ENCODE data around the gene DAAM1.

Gene DAAM1

GRCh38 chr14:59245809-59246295, 57.4 kb downstream of the DAAM1 start:
- Histone ChIP-seq H3K9me2 (replicated peaks; ENCODE audit: low read depth, low read length) (no peaks in the 10 kb centered on the region), H3K79me2 (ENCODE audit: insufficient read depth, low read length) (no peaks in the 10 kb centered on the region), H3K9ac (ENCODE audit: low read depth, low read length, poor library complexity, severe bottlenecking) (no peak overlapping the region), H3K4me3 (ENCODE audit: low read length, poor library complexity, severe bottlenecking) (no peak overlapping the region), H3K27me3 (ENCODE audit: insufficient read depth, low read length, poor library complexity, severe bottlenecking) (no peaks in the 10 kb centered on the region), H2AFZ (ENCODE audit: low read length) (no peak overlapping the region), H3K36me3 (ENCODE audit: insufficient read depth, low read length) (no peaks in the 10 kb centered on the region), H3K4me1 (ENCODE audit: insufficient read depth, low read length, poor library complexity, severe bottlenecking) (no peaks in the 10 kb centered on the region), H3K9me3 (ENCODE audit: insufficient read depth, low read depth, low read length) (no peaks in the 10 kb centered on the region), H4K20me1 (ENCODE audit: insufficient read depth, low read length, poor library complexity, severe bottlenecking) (no peaks in the 10 kb centered on the region), H3K4me2 (ENCODE audit: low read depth, low read length, poor library complexity, severe bottlenecking) (no peak overlapping the region), H3F3A (ENCODE audit: low read depth) (no peaks in the 10 kb centered on the region)
- TF ChIP-seq EZH2phosphoT487 (IDR thresholded peaks at IDR 0.05; ENCODE audit: borderline replicate concordance) (no peak), CTCF (conservative IDR thresholded peaks at IDR 0.05; ENCODE audit: low read length) (no peak)

- no peaks in the 10 kb centered on the region for H3K9me3 ChIP-seq (ENCODE audit: insufficient read depth, low read depth, low read length)
- no peak overlapping the region for H3K9ac ChIP-seq (ENCODE audit: low read depth, low read length, poor library complexity, severe bottlenecking)
- H4K20me1 ChIP-seq (ENCODE audit: insufficient read depth, low read length, poor library complexity, severe bottlenecking), result no peaks in the 10 kb centered on the region
- no peak overlapping the region for H3K4me3 ChIP-seq (ENCODE audit: low read length, poor library complexity, severe bottlenecking)
- H3K79me2 ChIP-seq (ENCODE audit: insufficient read depth, low read length), result no peaks in the 10 kb centered on the region
- no peaks in the 10 kb centered on the region for H3K36me3 ChIP-seq (ENCODE audit: insufficient read depth, low read length)
- no peak overlapping the region for H3K4me2 ChIP-seq (ENCODE audit: low read depth, low read length, poor library complexity, severe bottlenecking)
- H3K27me3 ChIP-seq (ENCODE audit: insufficient read depth, low read length, poor library complexity, severe bottlenecking), result no peaks in the 10 kb centered on the region
- no peaks in the 10 kb centered on the region for H3K9me2 ChIP-seq (replicated peaks; ENCODE audit: low read depth, low read length)
- no peak overlapping the region for H2AFZ ChIP-seq (ENCODE audit: low read length)
- no peaks in the 10 kb centered on the region for H3K4me1 ChIP-seq (ENCODE audit: insufficient read depth, low read length, poor library complexity, severe bottlenecking)
- H3F3A ChIP-seq (ENCODE audit: low read depth), result no peaks in the 10 kb centered on the region
- TF ChIP-seq EZH2phosphoT487 (IDR thresholded peaks at IDR 0.05; ENCODE audit: borderline replicate concordance), result no peak
Measured at GRCh38 chr14:59246566-59246965, 58.1 kb downstream of the DAAM1 start.

GRCh38 chr14:59247801-59248584, 59.5 kb downstream of the DAAM1 start:
- no peak overlapping the region for H3K9ac ChIP-seq (ENCODE audit: low read depth, low read length, poor library complexity, severe bottlenecking)
- H3K9me2 ChIP-seq (replicated peaks; ENCODE audit: low read depth, low read length), result no peaks in the 10 kb centered on the region
- H3K9me3 ChIP-seq (ENCODE audit: insufficient read depth, low read depth, low read length), result no peaks in the 10 kb centered on the region
- H3K79me2 ChIP-seq (ENCODE audit: insufficient read depth, low read length), result no peaks in the 10 kb centered on the region
- no peaks in the 10 kb centered on the region for H3F3A ChIP-seq (ENCODE audit: low read depth)
- H3K27me3 ChIP-seq (ENCODE audit: insufficient read depth, low read length, poor library complexity, severe bottlenecking), result no peaks in the 10 kb centered on the region
- H3K4me3 ChIP-seq (ENCODE audit: low read length, poor library complexity, severe bottlenecking), result no peak overlapping the region
- H3K36me3 ChIP-seq (ENCODE audit: insufficient read depth, low read length), result no peaks in the 10 kb centered on the region
- no peaks in the 10 kb centered on the region for H4K20me1 ChIP-seq (ENCODE audit: insufficient read depth, low read length, poor library complexity, severe bottlenecking)
- TF ChIP-seq CTCF (conservative IDR thresholded peaks at IDR 0.05; ENCODE audit: low read length) (no peak), EZH2phosphoT487 (IDR thresholded peaks at IDR 0.05; ENCODE audit: borderline replicate concordance) (no peak)
- no peak overlapping the region for H3K4me2 ChIP-seq (ENCODE audit: low read depth, low read length, poor library complexity, severe bottlenecking)
- no peaks in the 10 kb centered on the region for H3K4me1 ChIP-seq (ENCODE audit: insufficient read depth, low read length, poor library complexity, severe bottlenecking)
- no peak overlapping the region for H2AFZ ChIP-seq (ENCODE audit: low read length)

GRCh38 chr14:59249029-59249428, 60.6 kb downstream of the DAAM1 start:
- H3K36me3 ChIP-seq (ENCODE audit: insufficient read depth, low read length), result no peaks in the 10 kb centered on the region

More at GRCh38 chr14:59249029-59249428, 60.6 kb downstream of the DAAM1 start:
- Histone ChIP-seq H3K79me2 (ENCODE audit: insufficient read depth, low read length) (no peaks in the 10 kb centered on the region), H3K9me3 (ENCODE audit: insufficient read depth, low read depth, low read length) (no peaks in the 10 kb centered on the region), H3K4me2 (ENCODE audit: low read depth, low read length, poor library complexity, severe bottlenecking) (no peak overlapping the region), H3K4me1 (ENCODE audit: insufficient read depth, low read length, poor library complexity, severe bottlenecking) (no peaks in the 10 kb centered on the region), H2AFZ (ENCODE audit: low read length) (no peak overlapping the region), H3K9me2 (replicated peaks; ENCODE audit: low read depth, low read length) (no peaks in the 10 kb centered on the region), H4K20me1 (ENCODE audit: insufficient read depth, low read length, poor library complexity, severe bottlenecking) (no peaks in the 10 kb centered on the region), H3K9ac (ENCODE audit: low read depth, low read length, poor library complexity, severe bottlenecking) (no peak overlapping the region), H3K4me3 (ENCODE audit: low read length, poor library complexity, severe bottlenecking) (no peak overlapping the region), H3K27me3 (ENCODE audit: insufficient read depth, low read length, poor library complexity, severe bottlenecking) (no peaks in the 10 kb centered on the region), H3F3A (ENCODE audit: low read depth) (no peaks in the 10 kb centered on the region)
- TF ChIP-seq EZH2phosphoT487 (IDR thresholded peaks at IDR 0.05; ENCODE audit: borderline replicate concordance) (no peak), CTCF (conservative IDR thresholded peaks at IDR 0.05; ENCODE audit: low read length) (no peak)
